Hepatic stellate cell (primary cell): ENCODE measurements around the gene ADAMTS12.
"Not testable (repeated sequence)": the region's sequence is repeated elsewhere in the genome, so short reads cannot be mapped to it uniquely, and the experiment has no call there.

ENCODE experiments used
- DNase-seq: peaks from one replicate; pipeline ENCODE4 v3.0.0; 2011; ENCODE audit warnings: low spot score

Gene ADAMTS12

DNA sequence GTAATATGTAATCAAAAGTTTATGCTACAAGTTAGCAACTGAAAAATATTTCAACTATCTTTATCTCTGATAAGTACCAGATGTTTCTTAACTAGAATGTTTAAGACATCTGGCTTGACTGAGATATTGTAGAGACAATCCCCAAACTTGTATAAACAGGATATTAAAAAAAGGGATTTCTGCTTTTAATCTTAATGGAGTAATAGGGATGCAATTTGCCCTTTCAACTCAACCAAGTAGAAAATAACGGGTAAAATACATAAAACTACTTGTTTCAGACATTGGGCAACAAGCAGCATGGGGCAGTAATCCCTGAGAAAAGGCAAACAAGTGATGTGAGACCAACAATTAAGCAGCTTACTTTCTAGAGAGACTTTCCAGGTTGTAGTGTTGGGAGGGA lies 9.4 kb upstream of the ADAMTS12 start:
- DNase-seq, result no peak

DNA sequence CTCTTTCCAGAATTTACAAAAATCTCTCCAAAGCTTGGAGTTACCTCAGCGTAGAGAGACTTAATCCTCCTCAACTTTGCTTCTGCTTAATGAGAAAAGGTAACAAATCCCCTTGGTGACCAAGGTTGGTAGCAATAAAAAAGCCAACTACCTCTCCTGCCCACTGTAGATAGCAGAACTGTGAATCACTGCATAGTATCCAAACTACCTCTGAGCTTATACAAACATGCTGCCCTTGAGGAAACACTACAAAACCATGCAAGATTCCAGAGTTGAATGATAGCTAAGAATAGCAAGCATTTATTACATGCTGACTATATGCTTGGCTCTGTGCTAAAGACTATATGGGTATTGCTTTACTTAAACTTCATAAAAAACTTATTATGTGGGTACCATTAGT lies 2.8 kb upstream of the ADAMTS12 start:
- peak; percentile 19 for DNase-seq

DNA sequence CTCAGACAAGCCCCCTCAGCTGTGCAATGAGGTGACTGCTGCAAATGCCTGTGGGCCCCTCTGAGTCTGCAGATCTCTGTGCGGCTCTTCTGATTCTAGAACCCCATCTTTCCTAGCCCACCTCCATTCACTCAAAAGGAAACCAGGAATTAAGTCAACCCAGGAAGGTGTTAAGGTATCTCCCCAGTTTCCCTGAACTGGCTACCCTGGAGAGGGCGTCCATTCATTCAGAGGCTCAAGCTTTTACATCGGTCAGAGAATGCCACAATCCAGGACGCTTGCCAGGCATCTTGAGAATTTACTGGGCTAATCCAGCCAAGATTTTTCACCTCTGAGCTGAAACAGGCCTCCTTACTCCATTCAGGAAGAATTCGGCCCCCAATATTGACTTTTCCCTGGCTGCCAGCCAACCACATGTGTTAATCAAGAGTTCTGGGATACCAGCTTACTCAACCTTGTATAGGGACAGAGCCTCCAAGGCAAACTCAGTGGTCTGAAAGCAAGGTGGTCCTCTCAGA lies 889 bp upstream of the ADAMTS12 start:
- DNase-seq, result peak; percentile 53

DNA sequence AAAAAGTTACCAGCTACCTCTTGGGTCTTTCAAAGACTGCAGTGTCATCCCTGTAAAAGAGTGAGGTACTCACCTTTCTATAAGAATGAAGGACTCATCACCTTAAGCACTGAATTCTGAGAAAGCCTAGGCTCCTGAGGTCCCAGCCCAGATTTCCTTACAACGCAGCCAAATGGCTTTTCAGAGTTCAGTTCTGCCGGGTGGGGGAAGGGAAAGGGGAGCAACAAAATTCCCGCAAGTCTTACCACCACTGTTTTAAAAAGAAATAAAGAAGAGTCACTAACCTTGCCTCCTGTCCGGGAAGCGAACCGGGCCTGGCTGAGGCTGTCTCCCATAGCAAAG lies 373 bp downstream of the ADAMTS12 start:
- DNase-seq, result no peak

DNA sequence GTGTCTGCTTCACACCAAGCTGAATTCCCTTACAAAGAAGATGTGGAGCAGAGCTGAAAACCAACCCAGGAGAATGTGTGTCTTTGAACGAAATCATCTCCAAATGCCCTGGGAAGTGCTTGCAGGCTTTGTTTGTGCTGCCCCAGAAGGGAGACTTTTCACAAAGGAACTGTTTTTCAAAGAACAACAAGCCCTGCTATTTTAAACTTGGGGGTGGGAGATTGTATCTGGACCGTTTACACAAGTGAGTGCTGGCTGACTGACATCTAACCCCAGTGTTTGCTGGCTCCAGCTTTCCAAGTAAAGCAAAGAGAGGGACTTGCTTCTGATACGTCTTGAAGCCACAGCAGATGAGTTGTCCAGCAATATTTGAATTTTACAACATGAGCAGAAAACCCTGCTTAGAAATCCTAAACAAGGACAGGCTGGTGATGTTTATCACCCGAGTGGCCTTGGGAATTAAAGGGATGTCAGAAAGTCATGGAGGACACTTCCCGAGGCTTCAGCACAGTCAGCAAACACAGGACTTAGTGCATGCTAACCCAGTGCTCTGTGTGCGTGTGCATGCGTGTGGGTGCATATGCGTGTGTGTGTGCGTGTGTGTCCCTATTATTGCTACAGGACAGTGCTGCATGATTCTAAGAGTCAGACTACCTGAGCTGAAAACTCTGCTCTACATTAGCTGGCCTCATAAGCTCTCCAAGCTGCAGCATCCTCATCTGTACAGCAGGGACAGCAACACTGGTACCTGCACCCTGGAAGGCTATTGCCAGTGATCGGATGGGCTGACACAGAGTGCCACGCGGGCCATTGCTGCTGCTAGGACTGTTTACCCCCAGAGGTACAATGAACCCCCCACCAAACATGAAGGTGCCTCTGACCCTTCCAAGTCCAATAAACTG lies 1.4 kb downstream of the ADAMTS12 start:
- DNase-seq, result peak; percentile 57

DNA sequence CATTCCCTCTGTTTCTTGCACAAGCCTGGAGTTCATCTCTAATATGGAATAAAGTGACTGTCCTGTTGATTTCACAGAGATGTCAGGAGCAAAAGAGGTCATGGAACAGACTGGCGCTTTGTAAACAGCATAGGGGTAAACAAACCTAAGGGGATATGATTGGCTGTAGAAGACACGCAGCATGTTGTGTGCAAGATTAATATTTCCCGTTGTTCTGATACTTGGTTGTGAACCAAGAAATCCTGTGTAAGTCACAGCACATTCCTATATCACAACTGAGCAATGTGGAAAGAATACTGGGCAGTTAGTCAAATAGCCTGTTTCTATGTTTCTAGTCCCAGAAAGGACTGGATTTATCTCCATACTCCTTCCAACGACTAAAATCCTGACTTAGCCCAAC lies 3.2 kb downstream of the ADAMTS12 start:
- peak; percentile 34 for DNase-seq

DNA sequence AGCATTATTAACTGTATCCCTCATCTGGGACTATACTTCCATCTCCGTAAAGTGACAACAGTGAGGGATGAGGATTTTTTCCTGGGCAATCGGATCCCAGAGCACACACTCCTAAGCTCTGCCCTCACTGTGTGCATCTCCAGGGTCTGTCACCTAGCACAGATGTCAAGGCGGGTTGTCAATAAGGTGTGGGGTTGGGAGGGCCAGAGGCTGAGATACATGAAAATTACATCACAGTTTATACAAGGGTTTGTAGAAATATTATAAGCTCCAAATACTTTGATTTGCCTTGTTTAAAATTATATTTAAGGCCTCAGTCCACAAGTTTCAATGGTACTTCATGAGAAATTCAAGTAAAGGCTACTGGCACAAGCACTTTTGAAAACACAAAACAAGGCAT lies 4.5 kb downstream of the ADAMTS12 start:
- DNase-seq, result no peak

DNA sequence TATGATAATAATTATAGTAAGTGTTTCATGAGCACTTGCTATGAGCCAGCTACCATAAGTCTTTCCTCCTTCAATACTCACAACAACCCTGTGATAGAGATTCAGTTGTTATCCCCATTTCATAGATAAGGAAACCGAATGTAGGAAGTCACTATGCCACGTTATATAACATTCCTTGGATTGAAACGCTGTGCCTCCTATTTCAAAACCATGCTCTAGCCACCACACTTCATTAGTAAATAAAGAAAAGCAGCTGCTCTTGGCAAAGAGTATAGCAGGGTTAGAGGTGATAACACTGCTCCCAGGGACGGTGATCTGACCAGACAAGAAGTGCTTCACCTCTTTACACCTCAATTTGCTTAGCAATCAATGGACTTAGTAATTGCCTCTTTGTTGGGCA lies 5.5 kb downstream of the ADAMTS12 start:
- no peak for DNase-seq

DNA sequence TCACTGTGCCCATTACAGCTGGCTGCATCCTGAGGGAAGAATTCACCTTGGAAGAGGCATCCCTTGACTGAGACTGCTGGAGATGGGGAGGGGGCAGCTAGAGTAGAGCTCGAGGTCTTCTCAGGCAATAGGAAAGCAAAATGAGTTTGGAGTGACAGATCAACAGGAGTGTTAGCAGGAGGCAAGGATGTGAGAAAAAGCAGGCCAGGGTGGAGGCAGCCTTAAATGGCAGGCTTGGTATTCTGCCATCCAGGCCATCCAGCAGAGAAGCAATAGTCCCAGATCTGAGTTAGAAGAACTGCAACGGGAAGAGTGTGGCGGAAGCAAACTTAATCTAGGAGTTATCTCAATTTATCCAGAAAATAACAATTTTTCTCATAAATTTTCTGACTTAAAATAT lies 6.1 kb downstream of the ADAMTS12 start:
- DNase-seq, result no peak

DNA sequence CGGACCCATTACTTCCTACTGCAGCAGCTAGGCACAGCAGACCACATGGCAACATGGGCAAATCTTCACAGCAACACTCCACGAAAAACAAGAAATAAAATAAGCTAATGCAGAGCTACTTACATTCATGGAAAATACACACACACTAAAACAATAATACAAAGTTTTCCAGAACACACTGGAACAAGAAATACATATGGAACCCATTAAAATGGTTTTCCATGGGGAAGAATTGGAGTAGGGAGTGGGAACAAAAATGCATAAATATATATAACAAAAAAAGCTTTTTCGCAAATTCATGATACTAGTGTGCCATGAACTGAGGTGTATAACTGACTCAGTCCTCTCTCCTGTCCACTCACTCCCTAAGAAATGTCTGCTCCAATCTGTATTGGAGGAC lies 8.3 kb downstream of the ADAMTS12 start:
- no peak for DNase-seq

DNA sequence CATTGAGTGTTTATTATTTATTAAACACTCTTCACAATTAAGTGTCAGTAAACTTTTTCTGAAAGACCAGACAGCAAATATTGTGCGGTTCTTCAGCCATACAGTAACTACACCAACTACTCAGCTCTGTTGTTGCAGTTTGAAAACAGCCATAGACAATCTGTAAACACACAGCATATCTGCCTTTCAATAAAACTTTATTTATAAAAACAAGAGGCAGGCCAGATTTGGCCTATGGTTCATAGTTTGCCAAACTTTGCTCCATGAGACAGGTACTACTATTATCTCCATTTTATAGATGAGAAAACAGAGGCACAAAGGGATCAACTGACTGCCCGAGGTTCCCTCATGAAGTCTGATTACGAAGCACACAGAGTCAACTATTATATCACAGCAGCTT lies 11.5 kb downstream of the ADAMTS12 start:
- DNase-seq, result no peak

DNA sequence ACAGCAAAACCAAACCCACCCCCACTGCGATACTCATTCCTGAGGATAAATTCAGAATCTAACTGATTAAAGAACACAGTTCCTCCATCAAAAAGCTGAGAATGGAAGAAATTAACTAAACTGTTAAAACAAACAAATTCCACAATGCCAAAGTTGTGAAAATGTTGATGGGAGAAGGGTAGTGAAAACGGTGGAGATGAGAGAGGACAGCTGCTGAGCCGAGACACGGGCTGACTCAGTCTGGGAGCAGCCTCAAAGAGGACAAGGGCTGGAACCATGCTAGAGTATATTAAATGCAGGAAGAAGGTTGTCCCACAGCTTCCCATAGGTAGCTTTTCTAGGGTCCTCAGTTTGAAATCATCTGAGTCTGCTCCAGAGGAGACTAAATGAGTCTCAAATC lies 14.3 kb downstream of the ADAMTS12 start:
- DNase-seq, result no peak

DNA sequence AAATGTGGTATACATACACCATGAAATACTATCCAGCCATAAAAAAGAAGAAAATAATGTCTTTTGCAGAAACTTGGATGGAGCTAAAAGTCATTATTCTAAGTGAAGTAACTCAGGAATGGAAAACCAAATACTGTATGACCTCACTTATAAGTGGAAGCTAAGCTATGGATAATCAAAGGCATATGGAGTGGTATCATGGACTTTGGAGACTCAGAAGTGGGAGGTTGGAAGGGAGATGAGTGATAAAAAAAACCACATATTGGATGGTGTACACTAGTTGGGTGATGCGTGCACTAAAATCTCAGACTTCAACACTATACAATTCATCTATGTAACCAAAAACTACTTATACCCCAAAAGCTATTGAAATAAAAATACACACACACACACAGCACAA lies 24.5 kb downstream of the ADAMTS12 start:
- no peak for DNase-seq

DNA sequence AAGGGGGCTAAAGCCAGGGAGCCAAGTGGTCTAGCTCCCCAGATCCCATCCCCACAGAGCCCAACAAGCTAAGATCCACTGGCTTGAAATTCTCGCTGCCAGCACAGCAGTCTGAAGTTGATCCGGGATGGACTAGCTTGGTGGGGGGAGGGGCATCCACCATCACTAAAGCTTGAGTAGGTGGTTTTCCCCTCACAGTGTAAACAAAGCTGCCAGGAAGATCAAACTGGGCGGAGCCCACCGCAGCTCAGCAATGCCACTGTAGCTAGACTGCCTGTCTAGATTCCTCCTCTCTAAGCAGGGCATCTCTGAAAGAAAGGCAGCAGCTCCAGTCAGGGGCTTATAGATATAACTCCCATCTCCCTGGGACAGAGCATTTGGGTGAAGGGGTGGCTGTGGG lies 32.6 kb downstream of the ADAMTS12 start:
- not testable (repeated sequence) for DNase-seq

DNA sequence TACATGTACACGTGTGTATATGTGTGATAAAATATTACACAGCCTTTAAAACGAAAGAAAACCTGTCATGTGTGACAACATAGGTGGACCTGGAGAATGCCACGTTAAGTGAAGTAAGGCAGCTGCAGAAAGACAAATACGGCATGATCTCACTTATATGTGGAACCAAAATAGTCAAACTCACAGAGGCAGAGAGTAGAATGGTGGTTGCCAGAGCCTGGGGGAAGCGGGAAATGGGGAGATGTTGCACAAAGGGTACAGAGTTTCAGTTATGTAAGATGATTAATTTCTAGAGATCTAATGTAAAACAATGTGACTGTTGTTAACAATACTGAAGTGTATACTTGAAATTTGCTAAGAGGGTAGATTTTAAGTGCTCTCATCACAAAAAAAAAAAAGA lies 34.8 kb downstream of the ADAMTS12 start:
- DNase-seq, result no peak

DNA sequence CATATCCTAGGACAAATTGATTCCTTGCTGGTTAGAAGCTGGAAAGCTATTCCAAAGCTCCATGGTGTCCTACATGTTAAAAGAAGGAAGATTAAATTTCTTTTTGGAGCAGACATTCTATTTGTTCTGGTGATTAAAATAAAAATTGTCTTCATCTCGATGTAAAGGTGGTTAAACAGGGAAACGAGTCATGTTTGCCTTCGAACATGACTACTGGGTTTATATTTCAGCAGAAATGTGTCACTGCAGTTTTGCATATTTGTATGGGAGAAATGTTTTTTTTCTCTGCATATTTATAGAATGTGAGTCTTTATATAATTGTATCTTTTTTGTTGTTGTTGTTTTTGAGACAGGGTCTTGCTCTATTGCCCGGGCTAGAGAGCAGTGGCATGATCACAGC lies 36.4 kb downstream of the ADAMTS12 start:
- DNase-seq, result no peak

DNA sequence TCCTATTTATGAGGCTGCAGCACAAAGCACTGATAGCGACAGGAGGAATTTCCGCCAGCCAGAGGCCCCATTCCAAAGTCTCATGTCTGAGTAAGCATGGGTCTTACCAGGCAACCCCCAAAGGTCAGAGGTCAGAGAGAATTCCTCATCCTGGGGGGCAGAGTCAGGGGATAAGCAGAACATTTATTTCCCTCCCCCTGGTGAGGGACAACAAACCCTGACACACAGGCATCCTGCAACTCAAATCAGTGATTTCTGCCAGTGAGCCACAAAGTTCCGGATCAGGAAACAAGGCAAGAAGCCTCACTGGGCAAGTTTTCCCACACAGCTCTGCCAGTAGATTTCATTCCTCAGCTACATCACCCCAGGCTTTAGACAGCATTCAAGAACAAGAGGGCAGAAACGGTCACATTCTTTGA lies 37.0 kb downstream of the ADAMTS12 start:
- peak; percentile 53 for DNase-seq

DNA sequence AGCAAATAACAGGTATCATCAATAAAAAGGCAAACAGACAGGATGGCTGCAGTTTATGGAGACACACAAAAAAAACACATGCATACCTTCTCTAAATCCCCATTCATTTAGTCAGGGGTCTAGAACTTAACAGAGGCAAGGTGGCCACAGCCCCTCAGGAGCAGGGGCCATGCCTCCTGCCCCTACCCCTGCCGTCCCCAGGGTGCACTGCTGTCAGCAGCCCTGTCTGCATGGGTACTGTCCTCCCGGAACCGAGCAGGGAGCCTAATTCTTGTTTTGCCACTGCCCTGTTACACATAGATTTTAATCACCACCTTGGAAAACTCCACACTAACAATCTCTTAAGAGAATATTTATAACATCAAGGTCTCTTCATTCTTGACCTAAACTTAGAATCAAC lies 39.0 kb downstream of the ADAMTS12 start:
- DNase-seq, result no peak

DNA sequence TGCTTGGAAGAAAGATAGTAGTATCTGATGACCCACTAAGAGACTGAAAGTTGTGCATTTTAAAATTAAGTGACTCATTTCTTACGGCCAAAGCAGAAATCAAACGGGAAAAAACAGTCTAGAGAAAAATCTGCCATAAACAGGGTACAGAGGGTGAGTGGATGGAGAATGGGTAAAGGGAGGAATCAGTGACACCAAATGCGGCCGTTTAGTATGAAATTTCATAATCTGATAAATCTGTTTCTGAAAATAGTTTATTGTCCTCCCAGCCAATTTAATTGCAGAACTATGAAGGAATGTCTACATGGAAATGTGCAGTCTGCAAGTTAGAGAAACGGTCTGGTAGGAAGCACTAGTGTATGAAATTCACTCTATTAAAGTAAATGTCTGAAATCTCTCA lies 39.5 kb downstream of the ADAMTS12 start:
- no peak for DNase-seq

DNA sequence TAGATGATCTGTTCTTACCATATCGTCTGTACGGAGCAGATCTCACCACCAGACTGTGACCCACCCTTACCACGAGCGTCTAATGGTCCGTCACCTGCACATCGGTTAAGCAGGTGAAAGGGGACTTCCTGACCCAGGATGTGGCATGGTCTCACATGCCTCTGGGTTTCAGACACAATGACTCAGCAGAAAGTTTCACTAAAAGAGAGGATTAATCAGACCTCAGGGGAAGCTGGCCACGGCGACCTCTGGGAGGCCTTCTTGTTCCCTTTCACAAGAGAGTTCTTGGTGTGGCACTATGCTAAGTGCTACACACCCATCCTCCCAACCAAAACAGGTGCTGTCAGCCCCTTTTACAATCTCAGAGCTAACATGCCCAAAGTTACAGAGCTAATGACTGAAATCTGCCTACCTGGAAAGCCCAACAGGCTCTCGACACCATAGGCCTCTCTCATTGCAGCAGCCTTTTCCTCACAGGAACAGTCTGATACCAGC lies 41.6 kb downstream of the ADAMTS12 start:
- no peak for DNase-seq

DNA sequence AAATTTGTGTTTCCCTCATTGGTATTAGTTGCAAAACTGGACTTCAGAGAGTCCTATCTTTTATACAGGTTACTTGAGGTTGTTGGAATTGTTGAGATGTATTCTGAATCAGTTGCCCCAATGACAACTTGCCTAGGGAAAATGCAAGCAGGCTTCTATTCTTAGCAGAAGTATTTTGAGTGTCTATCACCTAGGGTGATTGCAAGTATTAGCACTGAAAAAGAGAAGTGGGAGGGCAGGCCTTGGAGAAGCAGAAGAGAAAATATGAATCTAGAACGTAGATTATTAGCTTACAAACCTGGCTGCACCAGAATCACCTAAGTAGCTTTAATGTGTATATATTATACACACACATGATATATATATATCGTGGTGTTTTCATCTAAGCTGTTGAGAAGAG lies 43.2 kb downstream of the ADAMTS12 start:
- no peak for DNase-seq

DNA sequence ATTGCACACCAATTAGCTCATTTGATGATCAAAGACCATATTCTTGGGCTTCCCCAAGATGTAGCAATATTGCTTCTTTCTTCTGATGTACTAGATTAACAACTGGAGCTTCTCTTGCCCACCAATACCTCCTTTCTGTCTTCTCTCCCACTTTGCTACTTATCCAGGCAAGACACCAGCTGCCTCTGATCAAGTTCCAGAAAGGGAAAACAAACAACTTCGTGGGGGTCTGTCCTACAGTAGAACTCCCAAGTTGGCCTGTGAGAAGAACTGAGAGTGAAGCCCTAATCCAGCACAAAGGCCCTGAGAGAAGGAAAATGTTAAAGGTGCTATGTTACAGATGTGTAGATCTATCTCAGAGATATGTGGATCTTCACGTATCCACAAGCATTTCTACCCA lies 44.9 kb downstream of the ADAMTS12 start:
- DNase-seq, result no peak

DNA sequence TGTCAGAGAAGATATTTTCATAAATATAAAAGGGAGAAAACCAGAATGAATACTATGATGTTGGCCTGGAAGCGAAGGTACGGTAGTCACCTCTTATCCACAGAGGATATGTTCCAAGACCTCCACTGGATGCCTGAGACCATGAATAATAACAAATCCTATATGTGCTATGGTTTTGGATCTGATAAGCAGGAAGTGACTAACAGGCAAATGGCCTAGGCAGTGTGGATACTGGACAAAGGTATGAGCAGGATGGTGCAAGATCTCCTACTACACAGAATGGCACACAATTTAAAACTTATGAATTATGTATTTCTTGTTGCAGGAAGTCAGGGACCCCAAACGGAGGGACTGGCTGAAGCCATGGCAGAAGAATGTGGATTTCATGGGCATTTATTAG lies 48.2 kb downstream of the ADAMTS12 start:
- no peak for DNase-seq

DNA sequence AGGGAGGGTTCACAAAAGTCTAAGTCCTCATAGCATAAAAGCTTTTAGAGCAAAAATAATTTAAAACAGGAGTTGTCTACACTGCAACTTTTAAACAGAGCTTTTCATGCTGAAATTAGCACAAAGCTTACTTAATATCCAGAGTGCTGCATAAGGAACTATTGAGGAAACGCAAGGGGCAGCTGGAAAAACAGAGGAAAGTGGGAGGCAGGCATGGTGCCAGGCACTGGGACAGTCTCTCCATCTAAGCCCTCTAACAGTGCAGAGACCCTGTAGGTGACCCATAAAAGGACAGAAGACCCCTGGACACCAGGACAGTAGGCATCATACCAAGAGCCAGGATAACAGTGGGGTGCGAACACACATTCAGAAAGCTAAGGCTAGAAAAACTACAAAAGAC lies 49.3 kb downstream of the ADAMTS12 start:
- DNase-seq, result no peak
